PFSK-1 (cell line): ENCODE measurements around the gene MOB1A.

Experiments
- POLR2AphosphoS5 ChIP-seq: IDR thresholded peaks from 2 replicates; pipeline ENCODE4 v1.6.1; 2012; ENCODE audit warnings: low read depth, mild to moderate bottlenecking, control low read depth, low read length, moderate library complexity
- REST ChIP-seq, 2 experiments: IDR thresholded peaks; 2 replicates each; pipeline versions ENCODE4 v1.6.1 to v1.8.0; 2011 to 2012; ENCODE audit warnings: low read depth in 2 of 2, low read length in 2 of 2, control low read depth in 1 of 2, inconsistent platforms in 1 of 2, mild to moderate bottlenecking in 1 of 2, moderate library complexity in 1 of 2; ENCODE audit not compliant: insufficient read depth in 1 of 2
- SIN3A ChIP-seq: IDR thresholded peaks from 2 replicates; pipeline ENCODE4 v1.6.1; 2012; ENCODE audit warnings: mild to moderate bottlenecking, low read length, moderate library complexity, borderline replicate concordance; ENCODE audit not compliant: insufficient read depth
- TAF1 ChIP-seq: IDR thresholded peaks from 2 replicates; pipeline ENCODE4 v1.6.1; 2012; ENCODE audit warnings: low read length, control low read depth, borderline replicate concordance; ENCODE audit not compliant: insufficient read depth

GRCh38 chr2:74188696-74189095, 10.0 kb upstream of the MOB1A start:
- TF ChIP-seq REST (IDR thresholded peaks at IDR 0.05; ENCODE audit: insufficient read depth in 1 of 2, low read depth in 2 of 2, low read length in 2 of 2): no peak
- no peak for TF ChIP-seq POLR2AphosphoS5
- no peak for TF ChIP-seq SIN3A
- TF ChIP-seq TAF1: no peak
